Measurements from ENCODE around the gene PLAAT2. TPM values are rescaled to one million over a fixed set of nuclear protein-coding genes. Genes with fewer than 3 reads are reported as not detected.

The PLAAT2 gene
- total and polyA plus RNA-seq, 2 of the 13 experiments (the other 11 are each of a cell fraction or from before 2014, with no cell fraction given) = 0.22 TPM; not detected in 1

- TF ChIP-seq ZSCAN30 (CRISPR knock-in tag; IDR thresholded peaks at IDR 0.05) (no peak), SNAPC2 (CRISPR knock-in tag; IDR thresholded peaks at IDR 0.05) (no peak), NFE2L1 (CRISPR knock-in tag; IDR thresholded peaks at IDR 0.05; ENCODE audit: borderline replicate concordance) (no peak), PRDM10 (CRISPR knock-in tag; IDR thresholded peaks at IDR 0.05; ENCODE audit: low read depth) (no peak), ARNT (IDR thresholded peaks at IDR 0.05) (no peak), EZH2 (conservative IDR thresholded peaks at IDR 0.05; ENCODE audit: low read depth, low read length) (no peak), HNRNPK (IDR thresholded peaks at IDR 0.05; ENCODE audit: low read depth, low read length, poor library complexity, severe bottlenecking) (no peak), DNMT1 (CRISPR knock-in tag; IDR thresholded peaks at IDR 0.05) (no peak), ZNF138 (CRISPR knock-in tag; IDR thresholded peaks at IDR 0.05; ENCODE audit: low read depth) (no peak), PATZ1 (CRISPR knock-in tag; IDR thresholded peaks at IDR 0.05) (peak; percentile 53; the same call in 1 of the 2 replicates), CREM (IDR thresholded peaks at IDR 0.05) (peak; percentile 53; the same call in 1 of the 2 replicates), CREM (CRISPR knock-in tag; IDR thresholded peaks at IDR 0.05) (no peak), ZBTB39 (CRISPR knock-in tag; IDR thresholded peaks at IDR 0.05) (no peak), THAP11 (CRISPR knock-in tag; IDR thresholded peaks at IDR 0.05) (peak; percentile 46), ETV5 (CRISPR knock-in tag; IDR thresholded peaks at IDR 0.05; ENCODE audit: borderline replicate concordance) (peak; percentile 27; the same call in 1 of the 2 replicates), ZNF564 (CRISPR knock-in tag; IDR thresholded peaks at IDR 0.05) (no peak), XRCC5 (optimal IDR thresholded peaks at IDR 0.05; ENCODE audit: low read length) (no peak), SKIL (CRISPR knock-in tag; IDR thresholded peaks at IDR 0.05; ENCODE audit: borderline replicate concordance) (no peak), MZF1 (CRISPR knock-in tag; IDR thresholded peaks at IDR 0.05; ENCODE audit: borderline replicate concordance) (no peak)
These were observed 40.0 kb upstream of the PLAAT2 start (continued) for GRCh38 chr11:63603180-63603518.
